ENCODE data around the gene RAB44.

DNA sequence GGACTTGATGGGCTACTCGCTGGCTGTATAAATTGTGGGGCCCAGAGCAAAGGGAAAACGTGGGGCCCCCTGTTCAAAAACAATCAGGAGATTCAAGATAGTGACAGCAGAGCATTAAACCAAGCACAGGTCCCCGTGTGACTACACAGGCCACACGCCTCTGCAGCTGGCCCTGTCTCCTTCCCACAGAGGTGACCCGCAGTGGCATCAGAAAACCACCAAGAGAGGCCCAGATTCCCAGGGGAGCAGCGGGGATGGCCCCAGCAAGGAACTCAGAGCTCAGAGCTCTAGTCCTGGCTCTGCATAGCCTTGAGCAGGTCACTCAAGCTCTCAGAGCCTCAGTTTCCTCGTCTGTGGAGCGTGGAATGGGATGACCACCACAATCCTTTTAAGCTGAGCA lies 84.0 kb downstream of the RAB44 start:
- TF ChIP-seq USF2 (IDR thresholded peaks at IDR 0.05) (no peak), POLR2A (IDR thresholded peaks at IDR 0.05; ENCODE audit: low read length) (no peak), CBX8 (IDR thresholded peaks at IDR 0.05) (no peak), ELK1 (IDR thresholded peaks at IDR 0.05; ENCODE audit: low read depth, low read length) (no peak), EHMT2 (IDR thresholded peaks at IDR 0.05; ENCODE audit: low read depth) (no peak), BHLHE40 (IDR thresholded peaks at IDR 0.05; ENCODE audit: low read depth, low read length) (no peak), CHD2 (IDR thresholded peaks at IDR 0.05; ENCODE audit: low read length, partially characterized antibody) (no peak), MAZ (IDR thresholded peaks at IDR 0.05; ENCODE audit: borderline replicate concordance, low read depth, low read length) (no peak), RAD21 (conservative IDR thresholded peaks at IDR 0.05 in 1 of 2, IDR thresholded peaks at IDR 0.05 in 1 of 2) (no peak), SREBF2 (IDR thresholded peaks at IDR 0.05) (no peak)
- TF ChIP-seq, protein P1, sequence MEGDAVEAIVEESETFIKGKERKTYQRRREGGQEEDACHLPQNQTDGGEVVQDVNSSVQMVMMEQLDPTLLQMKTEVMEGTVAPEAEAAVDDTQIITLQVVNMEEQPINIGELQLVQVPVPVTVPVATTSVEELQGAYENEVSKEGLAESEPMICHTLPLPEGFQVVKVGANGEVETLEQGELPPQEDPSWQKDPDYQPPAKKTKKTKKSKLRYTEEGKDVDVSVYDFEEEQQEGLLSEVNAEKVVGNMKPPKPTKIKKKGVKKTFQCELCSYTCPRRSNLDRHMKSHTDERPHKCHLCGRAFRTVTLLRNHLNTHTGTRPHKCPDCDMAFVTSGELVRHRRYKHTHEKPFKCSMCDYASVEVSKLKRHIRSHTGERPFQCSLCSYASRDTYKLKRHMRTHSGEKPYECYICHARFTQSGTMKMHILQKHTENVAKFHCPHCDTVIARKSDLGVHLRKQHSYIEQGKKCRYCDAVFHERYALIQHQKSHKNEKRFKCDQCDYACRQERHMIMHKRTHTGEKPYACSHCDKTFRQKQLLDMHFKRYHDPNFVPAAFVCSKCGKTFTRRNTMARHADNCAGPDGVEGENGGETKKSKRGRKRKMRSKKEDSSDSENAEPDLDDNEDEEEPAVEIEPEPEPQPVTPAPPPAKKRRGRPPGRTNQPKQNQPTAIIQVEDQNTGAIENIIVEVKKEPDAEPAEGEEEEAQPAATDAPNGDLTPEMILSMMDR (IDR thresholded peaks at IDR 0.05), result no peak
- TF ChIP-seq, protein P2, sequence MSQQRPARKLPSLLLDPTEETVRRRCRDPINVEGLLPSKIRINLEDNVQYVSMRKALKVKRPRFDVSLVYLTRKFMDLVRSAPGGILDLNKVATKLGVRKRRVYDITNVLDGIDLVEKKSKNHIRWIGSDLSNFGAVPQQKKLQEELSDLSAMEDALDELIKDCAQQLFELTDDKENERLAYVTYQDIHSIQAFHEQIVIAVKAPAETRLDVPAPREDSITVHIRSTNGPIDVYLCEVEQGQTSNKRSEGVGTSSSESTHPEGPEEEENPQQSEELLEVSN (IDR thresholded peaks at IDR 0.05; ENCODE audit: borderline replicate concordance, low read depth), result no peak
- TF ChIP-seq, protein P3, sequence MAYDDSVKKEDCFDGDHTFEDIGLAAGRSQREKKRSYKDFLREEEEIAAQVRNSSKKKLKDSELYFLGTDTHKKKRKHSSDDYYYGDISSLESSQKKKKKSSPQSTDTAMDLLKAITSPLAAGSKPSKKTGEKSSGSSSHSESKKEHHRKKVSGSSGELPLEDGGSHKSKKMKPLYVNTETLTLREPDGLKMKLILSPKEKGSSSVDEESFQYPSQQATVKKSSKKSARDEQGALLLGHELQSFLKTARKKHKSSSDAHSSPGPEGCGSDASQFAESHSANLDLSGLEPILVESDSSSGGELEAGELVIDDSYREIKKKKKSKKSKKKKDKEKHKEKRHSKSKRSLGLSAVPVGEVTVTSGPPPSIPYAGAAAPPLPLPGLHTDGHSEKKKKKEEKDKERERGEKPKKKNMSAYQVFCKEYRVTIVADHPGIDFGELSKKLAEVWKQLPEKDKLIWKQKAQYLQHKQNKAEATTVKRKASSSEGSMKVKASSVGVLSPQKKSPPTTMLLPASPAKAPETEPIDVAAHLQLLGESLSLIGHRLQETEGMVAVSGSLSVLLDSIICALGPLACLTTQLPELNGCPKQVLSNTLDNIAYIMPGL (CRISPR knock-in tag; IDR thresholded peaks at IDR 0.05; ENCODE audit: borderline replicate concordance), result no peak
- TF ChIP-seq, protein P4, sequence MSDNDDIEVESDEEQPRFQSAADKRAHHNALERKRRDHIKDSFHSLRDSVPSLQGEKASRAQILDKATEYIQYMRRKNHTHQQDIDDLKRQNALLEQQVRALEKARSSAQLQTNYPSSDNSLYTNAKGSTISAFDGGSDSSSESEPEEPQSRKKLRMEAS (IDR thresholded peaks at IDR 0.05), result no peak
